GM18519 (cell line): Measurements from ENCODE around the gene MAP1S.
"Not testable (repeated sequence)": the region's sequence is repeated elsewhere in the genome, so short reads cannot be mapped to it uniquely, and the experiment has no call there.

ENCODE experiments used
- ATAC-seq: cut with Tn5 transposase; IDR thresholded peaks from one replicate; pipeline ENCODE4 v1.9.1; 2021; ENCODE audit warnings: mild to moderate bottlenecking, moderate library complexity; ENCODE audit not compliant: unreplicated experiment, low FRiP score

The MAP1S gene

GRCh38 chr19:17755977-17756670, 36.8 kb downstream of the MAP1S start:
- no peak for ATAC-seq

- ATAC-seq: no peak
These were observed 37.8 kb downstream of the MAP1S start for GRCh38 chr19:17757125-17757524.

- ATAC-seq: no peak
These were observed 39.2 kb downstream of the MAP1S start for GRCh38 chr19:17758515-17758914.

- no peak for ATAC-seq
These were observed 41.9 kb downstream of the MAP1S start for GRCh38 chr19:17761148-17761547.

DNA sequence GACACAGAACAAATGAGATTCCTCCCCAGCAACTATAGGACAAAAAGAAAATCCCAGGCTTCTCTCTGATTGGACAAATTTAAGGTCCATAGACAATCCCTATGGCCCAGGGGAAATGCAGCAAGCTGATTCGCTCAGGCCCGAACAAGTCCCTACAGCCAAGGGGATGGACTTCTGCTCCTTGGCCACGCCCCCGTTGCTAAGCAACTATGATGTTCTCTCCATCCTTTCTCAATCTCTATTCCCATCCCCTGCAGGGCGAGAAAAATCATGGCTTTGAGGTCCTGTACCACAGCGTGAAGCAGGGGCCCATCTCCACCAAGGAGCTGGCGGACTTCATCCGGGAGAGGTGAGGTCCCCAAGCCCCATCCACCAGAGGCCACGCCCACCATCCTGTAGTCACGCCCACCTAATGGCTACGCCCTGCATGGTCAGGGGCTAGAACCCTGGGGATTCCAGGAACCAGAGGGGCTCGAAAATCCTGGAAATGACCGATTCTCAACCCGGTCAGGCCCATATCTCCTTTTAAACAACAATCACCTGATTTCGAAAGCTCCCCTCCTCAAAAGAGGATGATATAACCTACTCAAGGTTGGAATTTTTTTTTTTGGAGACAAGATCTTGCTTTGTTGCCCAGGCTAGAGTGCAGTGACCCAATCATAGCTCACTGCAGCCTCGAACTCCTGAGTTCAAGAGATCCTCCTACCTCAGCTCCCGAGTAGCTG, 43.4 kb downstream of the MAP1S start:
- ATAC-seq: no peak

DNA sequence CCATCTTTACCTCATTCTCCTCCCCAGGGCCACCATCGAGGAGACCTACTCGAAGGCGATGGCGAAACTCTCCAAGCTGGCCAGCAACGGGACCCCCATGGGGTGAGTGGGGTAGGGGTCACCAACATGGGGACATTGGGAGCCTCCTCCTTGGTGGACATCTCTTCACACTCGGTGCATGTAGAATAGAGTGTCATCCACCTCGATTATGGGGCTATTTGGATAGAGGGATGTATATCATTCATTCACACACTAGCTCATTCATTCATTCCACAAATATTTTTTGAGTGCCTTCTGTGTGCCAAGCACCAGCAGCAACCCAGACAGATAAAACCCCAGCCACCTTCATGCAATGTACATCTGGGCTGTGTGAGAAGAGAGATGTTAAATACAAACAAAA, 45.1 kb downstream of the MAP1S start:
- no peak for ATAC-seq

DNA sequence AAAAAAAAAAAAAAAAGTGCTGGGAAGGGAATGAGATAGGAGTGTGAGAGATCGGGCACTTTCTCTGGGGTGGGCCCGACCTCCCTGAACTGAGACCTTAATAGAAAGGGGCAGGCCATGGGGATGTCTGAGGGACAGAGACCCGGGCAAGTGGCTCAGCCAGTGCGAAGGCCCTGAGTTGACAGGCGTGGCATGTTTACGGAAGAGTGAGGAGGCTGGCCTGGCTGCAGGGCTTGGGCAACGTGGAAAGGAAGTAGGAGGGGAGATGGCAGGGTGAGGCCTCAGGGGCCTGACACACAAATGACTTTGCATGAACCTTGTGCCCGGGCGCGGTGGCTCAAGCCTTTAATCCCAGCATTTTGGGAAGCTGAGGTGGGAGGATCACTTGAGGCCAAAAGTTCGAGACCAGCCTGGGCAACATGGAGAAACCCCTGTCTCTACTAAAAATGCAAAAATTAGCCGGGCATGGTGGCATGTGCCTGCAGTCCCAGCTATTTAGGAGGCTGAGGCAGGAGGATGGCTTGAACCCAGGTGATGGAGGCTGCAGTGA, 45.9 kb downstream of the MAP1S start:
- ATAC-seq: no peak

DNA sequence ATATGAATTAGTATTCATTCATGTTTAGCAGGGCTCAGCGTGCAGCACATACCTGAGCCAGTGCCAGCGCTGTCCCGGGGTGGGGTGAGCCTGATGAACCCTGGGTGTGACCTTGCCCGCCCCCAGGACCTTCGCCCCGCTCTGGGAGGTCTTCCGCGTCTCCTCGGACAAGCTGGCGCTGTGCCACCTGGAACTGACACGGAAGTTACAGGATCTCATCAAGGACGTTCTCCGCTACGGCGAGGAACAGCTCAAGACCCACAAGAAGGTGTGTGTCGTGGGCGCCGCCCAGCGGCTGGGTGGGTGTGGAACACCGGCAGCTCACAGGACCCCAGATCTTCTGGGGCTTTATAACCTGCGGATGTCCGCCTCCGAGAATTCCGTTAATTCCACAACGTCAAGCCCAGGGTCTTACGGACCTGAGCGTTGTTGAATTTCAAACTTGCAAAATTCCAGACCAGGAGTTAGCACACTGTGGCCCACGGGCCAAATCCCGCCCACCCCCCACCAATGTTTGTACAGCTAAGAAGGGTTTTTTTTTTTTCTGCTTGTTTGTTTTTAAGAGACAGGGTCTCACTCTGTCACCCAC, 47.4 kb downstream of the MAP1S start:
- no peak for ATAC-seq

DNA sequence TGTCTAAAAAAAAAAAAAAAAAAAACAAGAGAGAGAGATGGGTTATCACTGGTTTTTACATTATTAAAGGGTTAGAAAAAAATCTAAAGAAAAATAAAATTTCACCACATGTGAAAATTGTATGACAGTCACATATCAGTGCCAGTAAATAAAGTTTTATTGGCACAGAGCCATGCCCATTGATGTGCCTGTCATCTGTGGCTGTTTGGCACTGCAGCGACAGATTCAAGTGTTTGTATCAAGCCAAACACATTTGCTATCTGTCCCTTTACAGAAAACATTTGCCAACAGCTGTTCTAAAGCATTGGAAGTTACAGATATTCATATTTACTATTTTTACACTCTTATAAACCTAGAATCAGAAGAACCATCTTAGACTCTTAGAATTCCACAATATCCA, 48.3 kb downstream of the MAP1S start:
- no peak for ATAC-seq

DNA sequence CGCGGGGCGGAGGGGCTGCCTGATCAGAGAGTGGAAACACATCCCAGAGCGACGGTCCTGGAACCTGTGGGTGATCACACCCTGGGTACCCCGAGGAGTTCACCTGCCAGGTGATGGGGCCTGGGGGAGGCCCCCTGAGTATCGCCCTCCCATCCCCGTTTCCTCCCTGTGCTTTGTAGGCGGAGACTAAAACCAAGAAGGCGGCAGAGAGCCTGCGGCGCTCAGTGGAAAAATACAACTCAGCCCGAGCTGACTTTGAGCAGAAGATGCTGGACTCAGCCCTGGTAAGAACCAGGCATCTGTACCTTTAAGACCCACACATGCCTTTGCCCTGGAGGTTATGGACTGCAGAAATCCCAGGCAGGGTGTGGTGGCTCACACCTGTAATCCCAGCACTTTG, 51.3 kb downstream of the MAP1S start:
- no peak for ATAC-seq

GRCh38 chr19:17772172-17772571, 52.9 kb downstream of the MAP1S start:
- ATAC-seq: no peak

DNA sequence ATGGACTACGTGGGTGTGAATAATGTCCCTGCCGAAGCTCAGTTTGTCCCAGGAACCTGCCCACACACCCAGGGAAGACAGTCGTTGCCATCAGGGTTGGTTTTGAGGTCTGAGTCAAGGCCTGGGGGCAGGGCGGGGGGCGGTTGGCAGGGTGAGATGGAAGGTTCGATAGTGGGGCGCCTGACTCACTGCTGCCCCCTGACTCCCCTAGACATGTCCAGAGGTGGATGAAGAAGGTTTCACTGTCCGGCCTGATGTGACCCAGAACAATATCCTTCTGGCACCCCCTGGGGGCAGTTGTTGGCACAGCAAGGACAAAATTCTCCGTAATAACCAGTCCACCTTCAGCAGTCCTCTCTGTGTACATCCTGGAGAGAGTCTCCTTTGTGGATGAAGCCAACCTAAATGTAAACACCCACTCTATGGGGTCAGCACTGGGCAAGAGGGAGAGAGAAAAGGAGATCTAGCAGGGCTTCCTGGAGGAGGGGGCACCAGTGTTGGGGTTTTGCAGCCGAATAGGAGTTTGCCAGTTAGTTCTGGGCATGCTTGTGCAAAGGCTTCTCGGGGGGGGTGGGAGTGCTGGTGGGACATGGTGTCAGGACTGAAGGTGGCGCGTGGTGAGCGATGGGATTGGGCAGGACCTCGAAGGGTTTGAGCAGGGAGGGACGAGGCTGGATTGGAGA, 56.1 kb downstream of the MAP1S start:
- no peak for ATAC-seq

DNA sequence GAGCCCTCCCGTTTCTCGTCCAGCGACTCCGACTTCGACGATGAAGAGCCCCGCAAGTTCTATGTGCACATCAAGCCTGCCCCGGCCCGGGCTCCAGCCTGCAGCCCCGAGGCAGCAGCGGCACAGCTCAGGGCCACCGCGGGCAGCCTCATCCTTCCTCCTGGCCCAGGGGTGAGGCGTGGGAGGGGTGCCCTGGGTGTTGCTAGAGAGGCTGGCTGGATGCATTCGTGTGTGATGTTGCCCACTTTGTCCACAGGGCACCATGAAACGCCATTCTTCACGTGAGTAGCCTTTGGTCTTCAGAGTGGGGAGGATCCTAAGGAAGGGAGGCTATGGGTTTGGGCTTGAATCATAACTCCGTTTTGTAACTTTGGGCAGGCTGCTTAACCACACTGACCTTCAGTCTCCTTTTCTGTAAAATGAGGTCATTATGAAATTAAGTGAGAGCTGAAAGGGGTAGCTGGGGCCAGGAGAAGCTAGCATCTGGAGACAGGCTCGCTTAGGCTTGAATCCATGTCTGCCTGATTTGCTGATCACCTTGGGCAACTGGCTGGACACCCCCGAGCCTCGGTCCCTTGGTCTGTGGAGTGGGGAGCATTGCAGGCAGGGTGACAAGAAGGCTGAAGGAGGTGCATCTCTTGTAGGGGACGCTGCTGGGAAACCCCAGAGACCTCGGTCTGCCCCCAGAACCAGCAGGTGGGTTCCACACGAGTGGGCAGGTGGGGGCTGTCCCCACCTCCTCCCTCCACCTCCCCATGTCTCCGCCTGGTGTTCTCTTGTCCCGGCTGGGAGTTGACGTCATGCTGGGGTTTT, 56.9 kb downstream of the MAP1S start:
- peak; percentile 41 for ATAC-seq

GRCh38 chr19:17777840-17778239, 58.6 kb downstream of the MAP1S start:
- ATAC-seq: not testable (repeated sequence)

DNA sequence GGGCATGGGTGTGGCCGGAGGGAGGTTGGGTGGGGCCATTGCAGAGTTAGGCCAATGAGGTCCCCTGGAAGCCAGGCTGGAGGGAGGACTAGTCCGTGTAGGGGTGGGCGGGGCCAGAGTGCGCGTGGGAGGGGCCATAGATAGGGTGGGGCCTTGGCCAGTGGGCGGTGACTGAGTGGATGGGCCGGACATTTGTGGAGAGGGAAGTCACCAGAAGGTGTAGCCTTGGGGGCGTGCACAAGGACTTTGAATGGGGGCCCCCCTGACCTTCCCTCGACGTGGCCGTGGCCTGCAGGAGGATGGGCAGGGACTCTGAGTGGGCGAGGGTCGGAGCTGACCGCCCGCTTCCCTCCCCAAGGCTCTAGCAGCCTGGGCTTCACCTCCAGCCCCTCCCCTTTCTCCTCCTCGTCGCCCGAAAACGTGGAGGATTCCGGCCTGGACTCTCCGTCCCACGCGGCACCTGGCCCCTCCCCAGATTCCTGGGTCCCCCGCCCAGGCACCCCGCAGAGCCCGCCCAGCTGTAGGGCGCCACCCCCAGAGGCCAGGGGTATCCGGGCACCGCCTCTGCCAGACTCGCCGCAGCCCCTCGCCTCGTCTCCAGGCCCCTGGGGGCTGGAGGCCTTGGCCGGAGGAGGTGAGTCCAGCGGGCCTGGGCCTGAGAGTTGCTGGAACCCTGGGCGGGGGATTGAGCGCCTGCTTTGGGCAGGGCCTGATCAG, 59.1 kb downstream of the MAP1S start:
- no peak for ATAC-seq

- no peak for ATAC-seq
These were observed 60.0 kb downstream of the MAP1S start for GRCh38 chr19:17778968-17779929.

- no peak for ATAC-seq
These were observed 61.5 kb downstream of the MAP1S start for GRCh38 chr19:17780781-17781180.

GRCh38 chr19:17783721-17784120, 64.4 kb downstream of the MAP1S start:
- ATAC-seq: not testable (repeated sequence)
